Glutamatergic neuron (in vitro differentiated cells): ENCODE measurements around the gene JAKMIP1. TPM values are rescaled to one million over a fixed set of nuclear protein-coding genes. Genes with fewer than 3 reads are reported as not detected.

ENCODE experiments used
- DNase-seq: peaks from one replicate; pipeline ENCODE4 v3.0.0; 2022
- H3K27ac Mint-ChIP-seq: one replicate; pipeline ENCODE4 v1.8.0; 2020; ENCODE audit warnings: mild to moderate bottlenecking, mixed read lengths, inconsistent platforms; ENCODE audit not compliant: unreplicated experiment
- H3K27me3 Mint-ChIP-seq: one replicate; pipeline ENCODE4 v1.8.0; 2020; ENCODE audit warnings: mild to moderate bottlenecking, moderate library complexity, mixed read lengths, inconsistent platforms; ENCODE audit not compliant: unreplicated experiment
- H3K36me3 Mint-ChIP-seq: one replicate; pipeline ENCODE4 v1.8.0; 2020; ENCODE audit warnings: mild to moderate bottlenecking, mixed read lengths, inconsistent platforms; ENCODE audit not compliant: unreplicated experiment
- H3K4me1 Mint-ChIP-seq: one replicate; pipeline ENCODE4 v1.8.0; 2020; ENCODE audit warnings: mild to moderate bottlenecking, low read depth, mixed read lengths, inconsistent platforms; ENCODE audit not compliant: unreplicated experiment
- H3K4me3 Mint-ChIP-seq: one replicate; pipeline ENCODE4 v1.8.0; 2020; ENCODE audit warnings: mild to moderate bottlenecking, mixed read lengths, inconsistent platforms; ENCODE audit not compliant: unreplicated experiment
- H3K9me3 Mint-ChIP-seq: one replicate; pipeline ENCODE4 v1.8.0; 2020; ENCODE audit warnings: mild to moderate bottlenecking, moderate library complexity, mixed read lengths, inconsistent platforms; ENCODE audit not compliant: unreplicated experiment
- total RNA-seq: library from RNA; stranded (reverse); fragmentation: NEBNext Ultra II Directional; extraction: Animal tissue kit (Norgen Biotek cat#: 25700); gene quantifications from one replicate; pipeline ENCODE4 v1.2.1, GENCODE V29; 2021; ENCODE audit not compliant: unreplicated experiment
- TF ChIP-seq, protein P1 (sequence below): fragments of 200-600 bp; sonication (generic); IDR thresholded peaks from one replicate; pipeline ENCODE4 v1.5.0; 2021; ENCODE audit not compliant: partially characterized antibody, unreplicated experiment

JAKMIP1 gene
- total RNA-seq, 1 donor from 2014 or later, result 2.4 TPM

DNA sequence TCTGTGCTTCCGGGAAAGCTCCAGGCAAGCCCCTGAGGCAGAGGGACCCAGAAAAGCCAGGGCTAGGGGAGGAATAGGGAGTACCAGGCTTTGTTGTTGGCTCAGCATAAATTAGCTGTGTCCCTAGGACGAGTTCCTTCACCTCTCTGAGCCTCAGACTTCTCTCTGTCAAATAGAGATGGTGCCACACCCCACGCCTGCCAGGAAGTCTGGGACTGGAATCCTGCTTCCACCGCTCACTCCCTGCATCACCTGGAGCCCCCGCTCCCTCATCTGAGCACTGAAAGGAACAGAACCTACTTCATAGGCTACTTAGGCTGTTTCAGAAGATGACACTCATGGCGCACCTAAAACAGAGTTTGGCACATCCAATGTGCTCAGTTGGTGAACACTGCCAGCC, 8.1 kb upstream of the JAKMIP1 start:
- Mint-ChIP-seq H3K4me3 (no peak overlapping the region), H3K36me3 (no peaks in the 10 kb centered on the region), H3K9me3 (peaks cover 3% of the 10 kb centered on the region), H3K27me3 (no peaks in the 10 kb centered on the region), H3K27ac (no peak overlapping the region), H3K4me1 (no peaks in the 10 kb centered on the region)
- no peak for DNase-seq
- TF ChIP-seq, protein P1, sequence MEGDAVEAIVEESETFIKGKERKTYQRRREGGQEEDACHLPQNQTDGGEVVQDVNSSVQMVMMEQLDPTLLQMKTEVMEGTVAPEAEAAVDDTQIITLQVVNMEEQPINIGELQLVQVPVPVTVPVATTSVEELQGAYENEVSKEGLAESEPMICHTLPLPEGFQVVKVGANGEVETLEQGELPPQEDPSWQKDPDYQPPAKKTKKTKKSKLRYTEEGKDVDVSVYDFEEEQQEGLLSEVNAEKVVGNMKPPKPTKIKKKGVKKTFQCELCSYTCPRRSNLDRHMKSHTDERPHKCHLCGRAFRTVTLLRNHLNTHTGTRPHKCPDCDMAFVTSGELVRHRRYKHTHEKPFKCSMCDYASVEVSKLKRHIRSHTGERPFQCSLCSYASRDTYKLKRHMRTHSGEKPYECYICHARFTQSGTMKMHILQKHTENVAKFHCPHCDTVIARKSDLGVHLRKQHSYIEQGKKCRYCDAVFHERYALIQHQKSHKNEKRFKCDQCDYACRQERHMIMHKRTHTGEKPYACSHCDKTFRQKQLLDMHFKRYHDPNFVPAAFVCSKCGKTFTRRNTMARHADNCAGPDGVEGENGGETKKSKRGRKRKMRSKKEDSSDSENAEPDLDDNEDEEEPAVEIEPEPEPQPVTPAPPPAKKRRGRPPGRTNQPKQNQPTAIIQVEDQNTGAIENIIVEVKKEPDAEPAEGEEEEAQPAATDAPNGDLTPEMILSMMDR, result no peak

DNA sequence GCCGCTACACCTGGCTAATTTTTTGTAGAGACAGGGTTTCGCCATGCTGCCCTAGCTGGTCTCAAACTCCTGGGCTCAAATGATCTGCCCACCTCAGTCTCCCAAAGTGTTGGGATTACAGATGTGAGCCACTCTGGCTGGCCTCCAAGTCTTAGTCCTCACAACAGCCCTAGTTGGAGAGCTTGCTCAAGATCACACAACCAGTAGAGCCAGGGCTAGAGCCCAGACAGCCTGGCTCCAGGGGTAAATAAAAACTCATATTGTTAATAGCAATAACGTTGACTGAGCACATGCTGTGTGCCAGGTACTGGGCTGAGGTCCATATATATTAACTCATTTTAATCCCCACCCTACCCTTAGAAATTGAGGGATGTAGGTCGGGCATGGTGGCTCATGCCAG, 7.3 kb upstream of the JAKMIP1 start:
- Mint-ChIP-seq H3K9me3 (peaks cover 3% of the 10 kb centered on the region), H3K27ac (no peak overlapping the region), H3K27me3 (no peaks in the 10 kb centered on the region), H3K4me1 (no peaks in the 10 kb centered on the region), H3K4me3 (no peak overlapping the region), H3K36me3 (no peaks in the 10 kb centered on the region)
- no peak for DNase-seq
- TF ChIP-seq, protein P1, result no peak

DNA sequence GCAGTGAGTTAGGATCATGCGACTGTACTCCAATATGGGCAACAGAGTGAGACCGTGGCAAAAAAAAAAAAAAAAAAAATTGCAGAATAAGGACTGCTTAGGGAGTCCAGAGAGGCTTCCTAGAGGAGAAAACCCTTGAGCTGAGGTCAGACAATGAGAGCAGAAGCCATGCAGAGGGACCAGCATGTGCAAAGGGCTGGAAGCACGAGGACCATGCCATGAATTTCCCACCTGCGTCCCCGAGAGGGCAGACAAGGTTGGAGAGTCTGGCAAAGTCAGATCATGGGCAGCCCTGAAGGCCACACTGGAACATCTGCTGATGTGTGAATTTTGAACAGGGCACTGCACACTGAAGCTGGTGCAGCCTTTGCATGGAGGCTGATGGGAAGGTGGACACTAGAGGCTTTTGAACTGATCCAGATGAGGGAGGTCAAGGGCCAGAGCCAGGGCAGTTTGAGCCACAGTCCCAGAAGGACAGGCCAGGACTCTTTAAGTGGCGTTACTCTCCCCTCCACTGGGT, 6.5 kb upstream of the JAKMIP1 start:
- no peaks in the 10 kb centered on the region for H3K4me1 Mint-ChIP-seq

DNA sequence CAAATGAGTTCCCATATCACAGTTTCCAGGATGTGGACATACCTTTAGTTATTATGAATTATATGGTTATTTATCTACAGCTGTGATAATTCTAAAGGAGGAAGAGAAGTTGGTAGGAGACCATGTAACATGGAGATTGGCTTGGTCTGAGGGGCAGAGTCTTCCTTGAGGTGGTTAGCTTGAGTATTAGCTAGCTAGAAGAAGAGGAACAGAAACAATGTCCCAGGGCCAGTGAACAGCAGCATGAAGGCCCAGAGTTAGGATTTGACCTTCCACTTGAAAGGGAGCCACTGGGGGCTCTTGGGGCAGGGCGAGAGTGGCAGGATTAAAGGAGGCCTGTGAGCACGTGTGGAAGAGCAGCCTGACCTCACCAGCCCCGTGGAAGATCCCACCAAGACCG, 5.6 kb upstream of the JAKMIP1 start:
- peaks cover 3% of the 10 kb centered on the region for H3K36me3 Mint-ChIP-seq
- H3K27me3 Mint-ChIP-seq, result peaks cover 4% of the 10 kb centered on the region
- H3K27ac Mint-ChIP-seq, result no peak overlapping the region
- H3K4me1 Mint-ChIP-seq, result peaks cover 3% of the 10 kb centered on the region
- peaks cover 9% of the 10 kb centered on the region for H3K9me3 Mint-ChIP-seq
- DNase-seq, result no peak
- TF ChIP-seq, protein P1, result no peak
- no peak overlapping the region for H3K4me3 Mint-ChIP-seq

More for the DNA sequence above, 6.5 kb upstream of the JAKMIP1 start:
- Mint-ChIP-seq H3K9me3 (peaks cover 3% of the 10 kb centered on the region), H3K27ac (no peak overlapping the region), H3K4me3 (no peak overlapping the region), H3K36me3 (no peaks in the 10 kb centered on the region), H3K27me3 (peaks cover under 1% of the 10 kb centered on the region)
- DNase-seq, result no peak
- TF ChIP-seq, protein P1, result no peak

DNA sequence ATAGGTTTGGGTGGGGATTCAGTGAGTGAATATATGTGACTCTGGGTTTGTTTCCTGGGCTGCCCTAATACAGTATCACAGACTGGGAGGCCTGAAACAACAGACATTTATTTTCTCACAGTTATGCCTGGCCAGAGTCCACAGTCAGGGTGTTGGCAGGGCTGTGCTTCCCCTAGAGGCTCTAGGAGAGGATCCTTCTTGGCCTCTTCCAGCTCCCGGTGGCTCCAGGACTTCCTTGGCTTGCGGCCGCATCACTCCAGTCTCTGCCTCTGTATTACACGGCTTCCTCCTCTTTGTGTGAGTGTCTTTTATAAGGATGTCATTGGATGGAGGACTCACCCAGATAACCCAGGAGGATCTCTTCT, 5.2 kb upstream of the JAKMIP1 start:
- Mint-ChIP-seq H3K4me1 (peaks cover 3% of the 10 kb centered on the region), H3K9me3 (peaks cover 9% of the 10 kb centered on the region), H3K27me3 (peaks cover 4% of the 10 kb centered on the region), H3K36me3 (peaks cover 3% of the 10 kb centered on the region), H3K27ac (no peak overlapping the region), H3K4me3 (no peak overlapping the region)
- TF ChIP-seq, protein P1, result no peak
- no peak for DNase-seq
